ENCODE results near the gene CPEB2.

CPEB2 gene

GRCh38 chr4:15118292-15118691 is 116.0 kb downstream of the CPEB2 start:
- no peak for DNase-seq (ENCODE audit: low spot score)

All from cerebellar cortex (tissue), 1 donor.